ENCODE results near the gene KATNB1.
A peak's percentile ranks its signal among the peaks of the same experiment; 100 is the strongest.
"Not testable (repeated sequence)": the region's sequence is repeated elsewhere in the genome, so short reads cannot be mapped to it uniquely, and the experiment has no call there.

Gene KATNB1

GRCh38 chr16:57700781-57701551 lies 34.6 kb upstream of the KATNB1 start:
- DNase-seq (ENCODE audit: low read depth in 2 of 3, low spot score in 1 of 3): no peak

- DNase-seq (ENCODE audit: low read depth in 2 of 3, low spot score in 1 of 3): no peak
Observed at GRCh38 chr16:57701759-57702371, 33.7 kb upstream of the KATNB1 start.

GRCh38 chr16:57703416-57704010 lies 32.1 kb upstream of the KATNB1 start:
- no peak for DNase-seq (ENCODE audit: low read depth in 2 of 3, low spot score in 1 of 3)

- no peak for DNase-seq (ENCODE audit: low read depth in 2 of 3, low spot score in 1 of 3)
Observed at GRCh38 chr16:57704011-57704904, 31.3 kb upstream of the KATNB1 start.

GRCh38 chr16:57704905-57705852 lies 30.4 kb upstream of the KATNB1 start:
- DNase-seq (ENCODE audit: low read depth in 2 of 3, low spot score in 1 of 3): no peak

GRCh38 chr16:57706717-57707116 lies 28.9 kb upstream of the KATNB1 start:
- DNase-seq (ENCODE audit: low read depth in 2 of 3, low spot score in 1 of 3): no peak

GRCh38 chr16:57707331-57707730 lies 28.2 kb upstream of the KATNB1 start:
- DNase-seq (ENCODE audit: low read depth in 2 of 3, low spot score in 1 of 3): no peak

GRCh38 chr16:57708168-57708567 lies 27.4 kb upstream of the KATNB1 start:
- DNase-seq (ENCODE audit: low read depth in 2 of 3, low spot score in 1 of 3): no peak

GRCh38 chr16:57709663-57710062 lies 25.9 kb upstream of the KATNB1 start:
- no peak for DNase-seq (ENCODE audit: low read depth in 2 of 3, low spot score in 1 of 3)

GRCh38 chr16:57711346-57711745 lies 24.2 kb upstream of the KATNB1 start:
- no peak for DNase-seq (ENCODE audit: low read depth in 2 of 3, low spot score in 1 of 3)

GRCh38 chr16:57711993-57712392 lies 23.6 kb upstream of the KATNB1 start:
- DNase-seq (ENCODE audit: low read depth in 2 of 3, low spot score in 1 of 3): no peak

GRCh38 chr16:57712569-57712968 lies 23.0 kb upstream of the KATNB1 start:
- not testable (repeated sequence) for DNase-seq (ENCODE audit: low read depth in 2 of 3, low spot score in 1 of 3)

GRCh38 chr16:57713596-57713995 lies 22.0 kb upstream of the KATNB1 start:
- DNase-seq (ENCODE audit: low read depth in 2 of 3, low spot score in 1 of 3): no peak

GRCh38 chr16:57714047-57714446 lies 21.5 kb upstream of the KATNB1 start:
- DNase-seq (ENCODE audit: low read depth in 2 of 3, low spot score in 1 of 3): no peak

- DNase-seq (ENCODE audit: low read depth in 2 of 3, low spot score in 1 of 3): peak in 2 of 3 donors; percentile 26 to 36
Observed at GRCh38 chr16:57720142-57720575, 15.4 kb upstream of the KATNB1 start.

GRCh38 chr16:57721356-57722209 lies 14.0 kb upstream of the KATNB1 start:
- no peak for DNase-seq (ENCODE audit: low read depth in 2 of 3, low spot score in 1 of 3)

- DNase-seq (ENCODE audit: low read depth in 2 of 3, low spot score in 1 of 3): no peak
Observed at GRCh38 chr16:57722210-57722499, 13.4 kb upstream of the KATNB1 start.

GRCh38 chr16:57722651-57723050 lies 12.9 kb upstream of the KATNB1 start:
- no peak for DNase-seq (ENCODE audit: low read depth in 2 of 3, low spot score in 1 of 3)

GRCh38 chr16:57723170-57723569 lies 12.4 kb upstream of the KATNB1 start:
- DNase-seq (ENCODE audit: low read depth in 2 of 3, low spot score in 1 of 3): no peak

- DNase-seq (ENCODE audit: low read depth in 2 of 3, low spot score in 1 of 3): no peak
Observed at GRCh38 chr16:57724531-57724930, 11.0 kb upstream of the KATNB1 start.
